GM12864 (cell line): ENCODE results near the gene ANKRD28.
"Not testable (repeated sequence)": the region's sequence is repeated elsewhere in the genome, so short reads cannot be mapped to it uniquely, and the experiment has no call there.

Experiments used
- DNase-seq: peaks from one replicate; pipeline ENCODE4 v3.0.0-alpha.2; 2011; ENCODE audit warnings: low read depth
- H3K4me3 ChIP-seq: 2 replicates; pipeline ENCODE4 v1.5.1; 2011; ENCODE audit warnings: mild to moderate bottlenecking, low read depth, low read length, control low read depth
- TF ChIP-seq, protein P1 (sequence below): IDR thresholded peaks from 2 replicates; pipeline ENCODE4 v1.5.1; 2011; ENCODE audit warnings: low read depth, mild to moderate bottlenecking, moderate library complexity, low read length, control low read depth, inconsistent platforms; ENCODE audit errors: missing control alignments

ANKRD28 gene

DNA sequence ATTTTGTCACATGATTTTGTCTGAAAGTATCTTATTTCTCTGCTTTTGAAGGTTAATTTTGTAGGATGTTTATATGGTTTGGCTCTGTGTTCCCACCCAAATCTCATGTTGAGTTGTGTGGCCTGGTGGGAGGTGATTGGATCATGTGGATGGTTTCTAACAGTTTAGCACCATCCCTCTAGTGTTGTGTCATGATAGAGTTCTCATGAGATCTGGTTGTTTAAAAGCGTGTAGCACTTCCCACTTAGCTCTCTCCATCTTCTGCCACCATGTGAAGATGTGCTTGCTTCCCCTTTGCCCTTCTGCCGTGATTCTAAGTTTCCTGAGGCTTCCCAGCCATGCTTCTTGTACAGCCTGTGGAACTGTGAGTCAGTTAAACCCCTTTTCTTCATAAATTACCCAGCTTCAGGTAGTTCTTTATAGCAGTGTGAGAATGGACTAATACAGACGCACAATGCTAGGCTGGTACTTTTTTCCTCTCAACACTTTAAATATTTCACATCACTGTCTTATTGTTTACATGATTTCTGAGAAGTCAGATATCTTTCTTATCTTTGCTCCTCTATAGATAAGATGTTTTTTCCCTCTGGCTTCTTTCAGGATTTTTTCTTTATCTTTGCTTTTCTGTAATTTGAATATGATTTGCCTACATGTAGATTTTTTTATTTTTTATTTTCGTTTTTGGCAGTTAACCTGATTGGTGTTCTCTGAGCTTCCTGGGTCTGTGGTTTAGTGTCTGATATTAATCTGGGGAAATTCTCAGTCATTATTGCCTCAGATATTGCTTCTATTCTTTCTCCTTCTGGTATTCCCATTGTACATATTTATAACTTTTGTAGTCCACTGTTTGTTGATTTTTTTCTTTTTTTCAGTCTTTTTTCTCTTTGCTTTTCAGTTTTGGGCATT is 174.0 kb downstream of the ANKRD28 start:
- TF ChIP-seq, protein P1, sequence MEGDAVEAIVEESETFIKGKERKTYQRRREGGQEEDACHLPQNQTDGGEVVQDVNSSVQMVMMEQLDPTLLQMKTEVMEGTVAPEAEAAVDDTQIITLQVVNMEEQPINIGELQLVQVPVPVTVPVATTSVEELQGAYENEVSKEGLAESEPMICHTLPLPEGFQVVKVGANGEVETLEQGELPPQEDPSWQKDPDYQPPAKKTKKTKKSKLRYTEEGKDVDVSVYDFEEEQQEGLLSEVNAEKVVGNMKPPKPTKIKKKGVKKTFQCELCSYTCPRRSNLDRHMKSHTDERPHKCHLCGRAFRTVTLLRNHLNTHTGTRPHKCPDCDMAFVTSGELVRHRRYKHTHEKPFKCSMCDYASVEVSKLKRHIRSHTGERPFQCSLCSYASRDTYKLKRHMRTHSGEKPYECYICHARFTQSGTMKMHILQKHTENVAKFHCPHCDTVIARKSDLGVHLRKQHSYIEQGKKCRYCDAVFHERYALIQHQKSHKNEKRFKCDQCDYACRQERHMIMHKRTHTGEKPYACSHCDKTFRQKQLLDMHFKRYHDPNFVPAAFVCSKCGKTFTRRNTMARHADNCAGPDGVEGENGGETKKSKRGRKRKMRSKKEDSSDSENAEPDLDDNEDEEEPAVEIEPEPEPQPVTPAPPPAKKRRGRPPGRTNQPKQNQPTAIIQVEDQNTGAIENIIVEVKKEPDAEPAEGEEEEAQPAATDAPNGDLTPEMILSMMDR = no peak
- H3K4me3 ChIP-seq = no peak overlapping the region
- no peak for DNase-seq

DNA sequence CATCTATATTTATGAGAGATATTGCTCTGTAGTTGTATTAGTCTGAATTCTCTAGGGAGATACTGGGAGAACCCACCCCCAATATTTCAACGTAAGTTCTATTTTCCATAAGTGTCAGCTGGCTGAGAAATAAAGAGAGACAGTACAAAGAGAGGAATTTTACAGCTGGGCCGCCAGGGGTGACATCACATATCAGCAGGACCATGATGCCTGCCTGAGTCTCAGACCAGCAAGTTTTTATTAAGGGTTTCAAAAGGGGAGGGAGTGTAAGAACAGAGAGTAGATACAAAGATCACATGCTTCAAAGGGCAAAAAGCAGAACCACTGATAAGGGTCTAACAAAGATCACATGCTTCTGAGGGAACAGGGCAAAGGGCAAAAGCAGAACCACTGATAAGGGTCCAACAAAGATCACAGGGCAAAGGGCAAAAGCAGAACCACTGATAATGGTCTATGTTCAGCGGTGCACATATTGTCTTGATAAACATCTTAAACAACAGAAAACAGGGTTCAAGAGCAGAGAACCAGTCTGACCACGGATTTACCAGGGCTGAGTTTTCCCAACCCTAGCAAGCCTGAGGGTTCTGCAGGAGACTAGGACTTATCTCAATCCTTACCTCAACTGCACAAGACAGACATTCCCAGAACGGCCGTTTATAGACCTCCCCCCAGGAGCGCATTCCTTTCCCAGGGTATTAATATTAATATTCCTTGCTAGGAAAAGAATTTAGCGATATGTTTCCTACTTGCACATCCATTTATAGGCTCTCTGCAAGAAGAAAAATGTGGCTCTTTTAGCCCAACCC is 177.9 kb downstream of the ANKRD28 start:
- DNase-seq, H3K4me3 ChIP-seq: not testable (repeated sequence)
